T-helper 22 cell (primary cell): Measurements from ENCODE around the gene ATF6.

Source experiments
- DNase-seq: peaks from one replicate; pipeline ENCODE4 v3.0.0-alpha.2; 2020; ENCODE audit warnings: low read depth

ATF6 gene

DNA sequence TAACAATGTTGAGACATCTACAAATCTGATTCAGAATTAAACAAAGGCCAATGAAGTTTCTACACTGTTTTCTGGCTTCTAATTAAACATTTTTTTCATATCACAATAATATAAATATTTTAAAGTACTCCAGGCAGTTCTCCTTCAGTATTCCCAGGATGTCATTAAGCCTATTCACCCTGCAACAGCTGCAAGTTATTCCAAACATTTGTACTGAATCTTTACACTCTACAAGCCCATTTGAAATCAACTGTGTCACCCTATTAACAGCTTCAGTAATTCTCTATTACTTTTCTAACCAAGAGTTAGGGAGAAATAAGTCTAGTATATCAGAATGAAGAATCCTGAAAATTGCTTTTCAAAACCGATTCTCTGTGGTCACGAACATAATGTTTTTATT, 133.0 kb downstream of the ATF6 start:
- DNase-seq: no peak

DNA sequence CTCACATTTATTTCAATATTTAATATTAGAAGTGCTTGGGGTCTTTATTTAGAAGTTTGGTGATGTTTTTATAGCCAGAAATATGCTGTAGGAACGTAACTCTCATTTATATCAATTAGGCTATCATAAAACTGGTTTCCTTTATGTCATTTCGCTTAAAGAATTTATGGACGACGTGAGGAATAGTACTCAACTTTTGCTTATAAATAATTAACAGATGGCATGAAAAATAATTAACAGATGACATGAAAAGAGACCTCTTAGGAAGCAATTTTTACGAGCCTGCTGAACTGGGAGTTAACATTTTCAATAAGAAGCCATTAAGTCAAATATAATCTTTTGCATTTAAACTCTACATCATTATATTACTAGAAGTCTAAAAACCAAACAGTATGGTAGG, 134.0 kb downstream of the ATF6 start:
- no peak for DNase-seq

DNA sequence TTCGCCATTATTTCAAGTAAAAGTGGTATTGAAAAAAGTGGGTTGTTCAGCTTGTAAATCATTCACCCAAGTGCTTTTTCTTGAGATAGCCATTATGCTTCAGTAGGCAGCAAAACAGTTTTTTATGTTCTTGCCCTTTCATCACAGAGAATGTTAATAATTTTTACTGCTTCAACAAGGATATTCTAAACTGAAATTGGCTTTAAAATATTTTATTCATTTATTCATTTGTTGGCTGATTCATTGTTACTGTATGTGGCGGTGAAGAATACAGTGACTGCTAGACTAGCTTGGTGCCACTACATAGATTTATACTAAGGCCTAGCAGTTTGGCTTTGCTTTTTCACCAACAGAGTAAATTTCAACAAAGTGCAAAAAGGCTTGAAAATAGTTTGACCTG, 136.1 kb downstream of the ATF6 start:
- DNase-seq: no peak

DNA sequence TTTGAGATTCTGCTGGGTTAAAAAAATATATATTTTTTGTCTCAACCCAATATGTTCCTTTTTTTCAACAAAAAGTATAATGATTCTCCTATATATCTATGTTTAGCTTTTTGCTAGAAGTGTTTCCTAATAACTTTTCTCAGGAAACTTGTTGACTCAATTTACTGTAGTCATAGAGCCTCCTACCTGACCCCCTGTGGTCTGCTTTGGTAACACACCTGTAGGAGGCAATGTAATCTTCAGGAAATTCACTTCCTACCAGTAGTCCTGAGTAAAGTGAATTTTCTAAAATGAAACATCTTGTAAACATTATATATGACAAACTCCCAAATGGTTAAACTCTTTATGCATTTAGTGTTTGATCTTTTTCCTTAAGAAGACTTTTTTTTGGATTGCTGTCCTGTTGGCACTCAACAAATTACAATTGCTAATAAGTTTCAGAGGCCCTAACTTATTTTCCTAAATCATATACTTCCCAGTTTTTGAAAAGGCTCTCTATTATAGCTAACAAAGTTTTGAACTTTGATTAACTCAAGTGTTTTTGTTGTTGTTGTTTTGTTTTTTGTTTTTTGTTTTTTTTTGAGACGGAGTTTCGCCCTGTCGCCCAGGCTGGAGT, 139.3 kb downstream of the ATF6 start:
- no peak for DNase-seq

DNA sequence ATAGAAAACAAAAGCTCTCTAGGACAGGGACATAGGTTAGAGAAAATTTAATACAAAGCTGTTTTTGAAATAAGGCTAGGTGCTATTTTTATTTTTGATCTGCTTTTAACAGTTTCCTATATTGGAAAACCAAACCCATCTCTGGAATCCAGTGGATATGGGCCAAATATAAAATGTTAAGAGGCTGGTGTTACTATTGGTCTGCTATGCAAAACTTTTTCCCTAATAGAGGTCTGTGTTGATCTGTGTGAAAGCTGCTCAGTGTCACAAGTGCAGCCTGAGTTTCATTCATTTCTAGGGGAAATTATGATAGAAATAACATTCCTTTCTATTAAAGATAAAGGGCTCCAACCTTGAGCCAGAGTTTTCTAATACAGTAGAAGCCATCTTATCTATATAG, 141.1 kb downstream of the ATF6 start:
- no peak for DNase-seq

DNA sequence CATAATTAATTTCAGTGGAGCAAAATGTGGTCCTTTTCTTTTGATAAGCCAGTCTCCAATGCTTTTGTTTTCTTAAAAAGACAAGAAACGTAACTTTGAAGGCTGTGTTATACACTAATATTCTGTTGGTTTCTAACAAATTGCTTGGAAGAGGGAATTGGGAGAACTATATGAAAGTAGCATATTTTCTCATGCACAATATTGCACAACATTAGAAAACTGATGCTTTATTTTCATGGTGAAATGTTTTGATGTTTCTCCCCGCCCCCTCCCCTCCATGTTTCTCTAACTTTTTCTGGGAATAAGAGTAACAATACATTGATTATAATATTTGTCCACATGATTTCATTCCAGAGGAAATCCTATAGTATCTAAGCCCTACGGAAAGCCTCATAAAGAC, 142.1 kb downstream of the ATF6 start:
- no peak for DNase-seq

DNA sequence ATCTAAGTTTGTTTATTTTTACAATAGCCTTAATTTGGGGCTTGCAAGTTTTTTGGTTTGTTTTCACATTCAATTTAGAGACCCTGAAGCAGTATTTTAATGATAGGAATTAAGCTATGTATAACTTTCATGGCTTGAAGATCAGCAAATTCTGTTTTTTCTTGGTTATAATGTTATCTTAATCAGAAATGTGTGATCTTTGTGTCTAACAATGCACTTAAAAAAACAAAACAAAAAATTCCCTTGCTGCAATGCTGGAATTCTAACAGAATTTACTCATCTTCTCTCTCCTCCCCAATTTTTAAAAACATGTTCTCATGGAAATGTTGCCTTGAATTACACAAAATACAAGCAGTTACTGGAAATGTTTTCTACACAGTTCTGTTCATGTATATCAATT, 144.5 kb downstream of the ATF6 start:
- no peak for DNase-seq

DNA sequence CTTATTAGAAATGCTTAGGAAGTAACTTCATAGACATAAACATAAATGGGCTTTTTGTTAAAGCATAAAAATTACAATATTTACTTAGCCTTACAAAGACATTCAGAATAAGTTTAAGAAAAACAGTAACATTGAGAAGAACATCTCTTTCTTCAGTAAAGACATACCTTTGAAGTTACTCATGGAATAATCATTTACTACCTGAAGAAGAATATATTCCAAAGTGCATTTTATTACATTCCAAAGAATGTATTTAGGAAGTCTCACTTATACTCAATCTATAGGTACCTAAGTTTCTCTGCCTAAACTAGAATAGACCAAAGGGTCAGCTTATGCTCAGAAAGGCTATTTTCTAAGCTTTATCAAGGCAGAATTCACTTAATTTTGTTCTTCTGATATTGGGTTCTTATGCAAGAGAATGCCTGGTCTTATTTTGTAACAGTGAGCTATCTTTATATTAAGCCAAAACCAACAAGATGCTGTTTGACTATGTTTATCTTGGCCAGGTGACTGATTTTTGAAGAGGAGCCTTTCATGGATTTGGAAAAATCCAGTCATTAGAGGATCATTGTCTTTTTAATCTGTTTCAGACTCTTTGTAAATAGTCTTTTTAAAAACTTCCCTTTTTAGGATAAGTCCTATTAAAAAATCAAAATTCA, 147.5 kb downstream of the ATF6 start:
- no peak for DNase-seq

DNA sequence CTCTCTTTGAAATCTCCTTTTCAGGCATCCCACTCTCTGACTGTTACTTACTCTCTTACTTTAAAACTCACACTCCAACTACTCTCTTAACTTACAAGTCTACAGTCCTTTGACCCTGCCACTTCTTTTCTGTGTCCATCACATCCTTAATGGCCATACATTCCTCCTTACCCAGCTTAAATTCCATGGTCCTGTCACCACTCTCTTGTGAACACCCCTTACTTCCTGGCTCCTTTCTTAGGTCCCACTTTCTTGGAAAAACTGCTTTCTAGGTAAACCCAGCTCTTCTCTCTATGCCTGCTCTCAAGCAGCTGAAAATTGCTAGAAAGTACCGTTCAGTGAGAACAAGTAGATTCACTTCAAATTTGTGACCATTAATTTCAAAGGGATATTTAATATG, 148.5 kb downstream of the ATF6 start:
- no peak for DNase-seq

DNA sequence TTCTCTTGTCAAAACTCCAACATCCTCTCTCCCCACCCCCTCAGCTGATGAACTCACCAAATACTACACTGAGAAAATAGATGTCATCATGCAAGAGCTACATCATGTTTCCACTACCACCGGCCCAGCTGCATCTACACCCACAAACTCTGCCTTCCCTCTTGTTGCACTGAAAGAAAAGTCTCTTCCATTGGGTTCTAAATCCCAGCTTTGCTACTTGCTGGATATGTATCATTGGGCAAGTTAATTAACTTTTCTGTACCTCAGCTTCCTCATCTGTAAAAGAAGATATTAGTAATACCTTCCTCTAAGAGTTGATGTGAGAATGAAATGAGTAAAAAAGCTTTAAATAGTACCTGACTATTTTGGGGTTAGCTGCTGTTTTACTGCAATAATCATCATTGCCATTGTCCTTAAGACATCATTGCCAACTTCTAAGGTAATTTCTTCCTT, 149.0 kb downstream of the ATF6 start:
- no peak for DNase-seq

DNA sequence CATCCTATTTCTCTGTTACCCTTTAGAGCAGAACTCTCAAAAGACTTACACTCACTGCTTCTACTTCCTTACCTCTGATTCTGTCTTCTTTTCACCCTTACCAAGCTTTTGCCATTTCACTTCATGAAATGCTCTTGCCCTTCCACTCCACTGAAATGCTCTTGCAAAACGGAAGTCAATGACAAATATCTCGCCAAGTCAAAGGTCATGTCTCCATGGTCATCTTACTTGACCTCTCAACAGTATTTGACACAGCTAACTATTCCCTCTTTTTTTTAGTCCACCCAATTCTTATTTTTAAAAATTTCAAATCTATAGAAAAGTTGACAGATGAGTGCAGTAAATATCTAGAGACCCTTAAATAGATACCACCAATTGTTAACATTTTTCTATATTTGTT, 149.9 kb downstream of the ATF6 start:
- DNase-seq: no peak

DNA sequence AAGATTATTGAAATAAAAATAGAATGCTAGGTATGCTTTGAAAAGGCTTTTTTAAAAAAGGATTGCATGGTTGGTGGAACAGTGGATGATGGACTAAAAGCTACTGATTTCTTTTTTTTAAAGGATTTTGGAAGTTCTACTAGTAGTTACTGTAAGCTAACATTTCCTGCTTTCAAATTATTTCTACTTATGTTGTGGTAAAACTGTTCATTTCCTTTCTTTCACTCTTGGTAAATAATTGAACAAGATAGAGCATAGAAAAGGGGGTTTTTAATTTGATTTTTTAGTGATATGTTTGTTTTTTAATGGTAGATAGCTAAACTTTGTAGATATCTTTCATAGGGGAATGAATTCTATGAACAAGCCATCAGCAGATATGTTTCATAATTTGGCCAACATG, 153.1 kb downstream of the ATF6 start:
- no peak for DNase-seq

DNA sequence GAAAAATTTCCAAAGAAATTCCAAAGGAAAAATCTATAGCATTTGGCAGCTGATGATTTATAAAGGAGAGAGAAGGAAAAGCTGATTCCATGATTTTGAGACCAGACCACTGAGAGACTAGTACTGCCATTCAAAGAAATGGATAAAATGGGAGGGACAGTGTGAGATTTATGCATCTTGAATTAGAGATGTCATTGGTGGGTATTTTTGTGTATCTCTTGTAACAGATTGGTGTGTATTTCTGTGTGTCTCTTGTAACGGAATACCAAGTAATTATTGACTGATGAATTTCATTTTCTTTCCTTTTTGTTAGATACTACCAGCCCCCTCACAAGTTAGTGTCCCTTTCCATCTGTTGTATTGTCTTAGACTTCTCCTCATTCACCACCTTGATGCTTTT, 155.4 kb downstream of the ATF6 start:
- no peak for DNase-seq

DNA sequence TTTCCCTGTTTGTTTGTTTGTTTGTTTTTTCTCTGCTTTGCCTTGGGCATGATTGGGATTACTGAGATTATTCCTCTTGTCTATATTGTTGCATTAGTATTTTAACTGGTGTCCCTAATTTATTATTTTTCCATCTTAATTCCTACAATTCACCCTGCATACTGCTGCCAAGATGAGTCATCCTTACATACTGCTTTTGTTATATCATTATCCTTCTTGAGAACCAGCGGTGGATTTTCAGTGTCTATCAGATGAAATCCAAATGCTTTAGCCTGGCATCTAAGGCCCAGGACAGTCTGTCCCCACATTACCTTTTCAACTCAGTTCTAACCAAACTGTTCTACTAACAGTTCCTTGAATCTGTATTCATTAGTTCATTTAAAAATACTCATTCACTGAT, 155.9 kb downstream of the ATF6 start:
- no peak for DNase-seq

DNA sequence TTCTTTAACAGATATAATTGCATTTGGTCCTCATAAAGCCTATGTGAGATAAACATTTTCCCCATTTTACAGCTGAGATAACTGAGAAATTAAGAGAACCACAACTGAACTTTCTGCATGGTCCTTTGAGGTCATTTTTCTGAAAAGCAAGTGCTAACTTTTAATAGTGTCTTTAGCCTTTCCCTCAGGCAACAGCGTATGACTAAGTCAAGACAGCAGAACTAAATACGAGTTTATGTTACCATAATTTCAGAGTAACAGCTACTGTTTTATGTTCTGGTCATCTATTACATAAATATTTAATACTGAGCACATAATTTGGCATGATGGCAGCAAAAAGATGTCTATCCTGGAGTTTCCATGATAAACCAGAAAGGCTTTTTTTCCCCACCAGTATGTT, 161.9 kb downstream of the ATF6 start:
- DNase-seq: no peak

DNA sequence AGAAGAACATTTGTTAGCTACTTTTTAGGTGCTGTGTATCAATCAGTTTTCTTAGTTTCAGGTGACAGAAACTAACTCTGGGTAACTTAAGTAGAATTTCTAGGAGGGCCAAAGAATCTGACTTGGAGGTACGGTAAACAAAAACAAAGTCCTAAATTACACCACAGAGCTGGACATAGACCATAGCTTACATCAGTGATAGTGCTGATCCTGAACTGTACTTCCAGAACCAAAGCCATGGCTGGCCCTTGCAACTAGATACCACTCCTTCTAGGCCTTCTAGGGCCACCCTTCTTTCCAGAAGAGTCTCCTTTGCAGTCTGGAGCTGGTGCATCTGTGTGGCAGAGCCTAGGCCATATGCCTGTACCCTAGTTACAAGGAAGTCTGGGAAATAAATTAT, 163.0 kb downstream of the ATF6 start:
- no peak for DNase-seq

DNA sequence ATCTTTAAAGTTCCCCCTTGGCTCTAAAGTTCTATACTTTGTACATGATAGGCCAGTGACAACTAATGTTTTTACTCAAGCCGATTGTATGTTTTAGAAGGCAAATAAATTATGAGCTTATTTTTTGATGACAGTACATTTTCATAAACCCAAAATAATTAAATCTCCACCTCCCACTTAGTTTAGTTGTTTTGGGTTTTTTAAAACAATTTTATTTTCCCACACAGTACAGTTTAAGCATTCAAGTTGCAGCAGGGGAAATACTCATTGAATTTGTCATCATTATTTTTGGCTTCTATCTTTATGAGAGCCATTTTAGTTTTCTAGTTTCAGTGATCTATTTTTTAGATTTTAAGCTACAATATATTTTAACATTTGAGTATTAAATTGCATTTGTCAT, 163.9 kb downstream of the ATF6 start:
- DNase-seq: no peak

DNA sequence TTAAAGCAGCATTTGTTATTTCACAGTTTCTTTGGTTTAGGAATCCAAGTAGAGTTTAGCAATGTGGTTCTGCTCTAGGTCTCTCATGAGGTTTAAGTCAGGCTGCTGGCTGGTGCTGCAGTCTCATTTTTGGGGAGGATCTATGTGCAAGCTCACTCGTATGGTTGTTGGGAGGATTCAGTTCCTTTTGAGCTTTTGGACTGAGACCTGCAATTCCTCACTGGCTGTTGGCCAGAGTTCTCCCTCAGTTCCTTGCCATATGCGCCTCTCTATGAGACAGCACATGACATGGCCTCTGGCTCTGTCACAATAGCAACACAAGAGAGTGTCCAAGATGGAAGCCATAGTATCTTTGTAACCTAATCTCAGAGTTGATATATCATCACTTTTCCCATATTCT, 166.5 kb downstream of the ATF6 start:
- DNase-seq: no peak

DNA sequence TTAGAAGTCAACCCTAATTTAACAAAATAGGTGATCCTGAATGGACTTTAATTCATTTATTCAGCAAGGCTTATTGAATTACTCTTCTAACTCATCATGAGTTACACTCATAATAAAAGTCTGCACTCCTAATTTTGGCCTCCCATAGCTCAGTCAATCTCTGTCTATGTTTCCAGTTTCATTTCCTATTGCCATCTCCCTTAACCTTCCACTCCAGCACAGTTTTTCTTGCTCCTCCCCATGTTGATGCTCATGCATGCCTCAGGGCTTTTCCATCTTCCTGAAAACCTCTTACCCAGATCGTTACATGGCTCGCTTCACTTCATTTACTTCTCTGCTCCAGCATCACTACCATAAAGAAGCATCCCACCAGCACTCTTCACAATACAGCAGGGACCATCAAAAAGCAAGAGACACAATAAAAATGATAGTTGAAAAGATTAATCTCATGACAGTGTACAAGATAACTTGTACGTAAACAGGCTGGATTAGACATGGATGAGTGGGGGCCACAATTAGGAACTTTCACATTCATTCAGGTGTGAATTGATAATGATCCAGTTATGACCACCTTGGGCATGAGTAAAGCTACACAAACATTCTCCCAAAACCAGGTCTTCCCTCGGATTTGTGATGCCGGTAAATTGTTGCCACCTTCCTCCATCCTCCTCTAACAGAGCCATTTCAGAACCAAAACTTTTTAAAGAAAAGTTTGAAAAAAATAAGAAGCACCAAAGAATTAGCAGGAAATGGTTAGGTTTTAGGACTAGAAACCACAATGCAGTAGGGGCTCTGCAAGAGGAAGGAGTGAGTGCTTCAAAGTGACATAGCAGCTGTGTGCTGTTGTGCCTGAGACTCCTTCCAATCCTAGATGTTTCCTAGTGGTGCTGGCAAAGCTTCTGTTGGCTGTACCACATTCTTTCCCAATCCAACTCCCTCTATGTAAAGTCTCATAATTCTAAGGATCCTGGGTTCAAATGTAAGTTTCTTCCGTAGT, 167.8 kb downstream of the ATF6 start:
- DNase-seq: no peak

DNA sequence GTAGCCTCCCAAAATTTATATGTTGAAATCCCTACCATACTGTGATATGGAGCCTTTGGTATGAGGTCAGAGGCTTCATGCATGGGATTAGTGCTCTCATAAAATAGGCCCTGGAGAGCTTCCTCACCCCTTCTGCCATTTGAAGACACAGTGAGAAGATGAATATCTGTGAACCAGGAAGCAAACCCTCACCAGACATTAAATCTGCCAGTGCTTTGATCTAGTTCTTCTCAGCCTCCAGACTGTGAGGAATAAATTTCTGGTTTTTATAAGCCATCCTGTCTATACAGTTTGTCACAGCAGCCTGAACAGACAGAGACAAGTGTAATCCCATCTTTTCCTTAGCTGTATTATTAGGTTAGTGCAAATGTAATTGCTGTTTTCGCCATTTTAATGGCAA, 169.1 kb downstream of the ATF6 start:
- no peak for DNase-seq

DNA sequence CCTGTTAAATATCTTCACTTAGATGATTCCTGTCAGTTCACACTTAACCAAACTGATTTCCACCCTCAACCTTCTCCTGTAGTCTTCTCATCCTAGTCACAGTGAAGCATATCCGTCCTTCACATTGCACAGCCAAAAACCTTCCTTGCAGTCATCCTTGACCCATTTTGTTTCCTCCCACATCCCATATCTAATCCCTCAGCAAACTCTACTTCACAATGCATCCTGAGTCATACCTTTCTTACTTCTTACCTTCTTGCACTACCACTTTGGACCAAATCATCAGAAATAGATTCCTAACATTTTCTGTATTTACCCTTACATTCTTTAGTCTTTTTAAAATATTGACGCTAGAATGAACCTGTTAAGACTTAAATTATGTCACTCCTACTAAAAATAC, 170.7 kb downstream of the ATF6 start:
- no peak for DNase-seq

DNA sequence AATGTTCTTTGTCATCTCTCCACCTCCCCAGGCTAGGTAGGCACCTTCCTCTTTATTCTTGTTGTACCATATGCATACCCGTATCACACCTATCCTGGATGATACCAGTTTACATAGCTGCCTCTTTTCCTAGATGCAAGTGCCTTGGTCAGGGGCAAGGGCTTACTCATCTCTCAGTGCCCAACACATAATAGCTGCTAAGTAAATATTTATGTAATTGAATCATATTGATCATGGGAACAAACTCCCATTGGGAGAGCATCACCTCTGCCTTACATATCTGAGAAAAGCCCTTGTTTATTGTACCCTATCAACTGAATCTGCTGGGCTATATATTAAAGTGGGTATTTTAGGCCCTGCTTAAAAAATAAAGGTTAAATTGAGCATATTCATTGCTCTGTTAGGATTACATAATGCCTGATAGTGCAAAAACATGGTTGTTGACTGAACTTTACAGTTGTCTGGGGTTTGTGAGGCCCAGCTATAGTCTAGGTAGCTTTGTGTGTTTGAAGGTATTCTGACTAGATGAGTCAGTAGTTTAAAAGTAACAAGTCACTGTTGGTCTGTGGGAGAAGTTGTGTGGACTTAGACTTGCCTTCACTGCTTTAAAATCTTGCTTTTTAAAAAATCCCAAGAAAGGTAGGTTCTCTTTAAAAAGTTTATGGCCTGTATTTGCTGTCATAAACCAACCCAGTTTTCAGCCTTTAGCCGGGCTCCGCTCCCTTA, 174.9 kb downstream of the ATF6 start:
- no peak for DNase-seq
